ENCODE results near the gene TEX22. TPM values are rescaled to one million over a fixed set of nuclear protein-coding genes. Genes with fewer than 3 reads are reported as not detected.

Gene TEX22
- total and polyA plus RNA-seq, 4 donors, result 0.18 to 2.1 (median 0.77) TPM

DNA sequence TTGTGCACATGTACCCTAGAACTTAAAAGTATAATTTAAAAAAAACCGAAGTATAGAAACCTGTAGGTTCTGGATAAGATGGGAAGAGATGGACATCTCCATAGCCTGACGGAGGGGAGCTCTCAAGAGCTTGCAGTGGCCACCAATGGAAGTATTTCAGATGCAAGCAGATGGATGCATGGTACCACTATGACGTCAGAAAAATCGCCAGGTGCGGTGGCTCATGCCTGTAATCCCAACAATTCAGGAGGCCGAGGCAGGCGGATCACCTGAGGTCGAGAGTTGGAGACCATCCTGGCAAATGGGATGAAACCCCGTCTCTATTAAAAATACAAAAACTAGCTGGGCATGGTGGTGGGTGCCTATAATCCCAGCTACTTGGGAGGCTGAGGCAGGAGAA, 3.4 kb downstream of the TEX22 start:
- intact Hi-C loops (cut with DNase I), result no loop called here
- H3K36me3 ChIP-seq (ENCODE audit: control insufficient read depth in 1 of 2, insufficient read depth in 2 of 2, low read length in 1 of 2), result no peaks in the 10 kb centered on the region
- no peaks in the 10 kb centered on the region for H3K27me3 ChIP-seq (ENCODE audit: control insufficient read depth in 1 of 2, insufficient read depth in 2 of 2, low read length in 1 of 2)
- H3K27ac ChIP-seq (ENCODE audit: low read depth in 1 of 2, low read length in 2 of 2), result no peak overlapping the region
- peaks cover 3% of the 10 kb centered on the region for H3K9me3 ChIP-seq (ENCODE audit: control insufficient read depth, low read length)
- no peak overlapping the region for H3K4me3 ChIP-seq (ENCODE audit: low read length in 2 of 2)
- DNase-seq (no peak), ATAC-seq (ENCODE audit: low FRiP score) (no peak)
- 98% methylated on average over 9 of the region's 9 CpGs for WGBS, 2 donors
- H3K4me1 ChIP-seq (ENCODE audit: control insufficient read depth in 1 of 2, insufficient read depth in 2 of 2, low read length in 2 of 2), result no peaks in the 10 kb centered on the region

DNA sequence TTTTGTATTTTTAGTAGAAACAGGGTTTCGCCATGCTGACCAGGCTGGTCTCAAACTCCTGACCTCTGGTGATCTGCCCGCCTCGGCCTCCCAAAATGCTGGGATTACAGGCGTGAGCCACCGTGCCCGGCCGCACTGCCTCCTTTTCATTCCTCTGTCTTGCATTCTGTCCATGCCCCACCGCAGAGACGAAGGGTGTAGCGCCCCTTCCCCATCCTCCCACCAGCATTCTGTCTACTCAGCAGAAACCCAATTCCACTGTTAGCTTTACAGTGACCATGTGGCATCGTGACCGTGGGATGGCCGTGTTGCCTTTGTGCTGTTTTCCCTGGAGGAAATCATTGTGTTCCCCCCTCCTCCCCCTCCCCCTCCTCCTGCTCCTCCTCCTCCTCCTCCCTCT, 10.3 kb downstream of the TEX22 start:
- 76 to 77% methylated on average over 13 of the region's 13 CpGs for WGBS, 2 donors

DNA sequence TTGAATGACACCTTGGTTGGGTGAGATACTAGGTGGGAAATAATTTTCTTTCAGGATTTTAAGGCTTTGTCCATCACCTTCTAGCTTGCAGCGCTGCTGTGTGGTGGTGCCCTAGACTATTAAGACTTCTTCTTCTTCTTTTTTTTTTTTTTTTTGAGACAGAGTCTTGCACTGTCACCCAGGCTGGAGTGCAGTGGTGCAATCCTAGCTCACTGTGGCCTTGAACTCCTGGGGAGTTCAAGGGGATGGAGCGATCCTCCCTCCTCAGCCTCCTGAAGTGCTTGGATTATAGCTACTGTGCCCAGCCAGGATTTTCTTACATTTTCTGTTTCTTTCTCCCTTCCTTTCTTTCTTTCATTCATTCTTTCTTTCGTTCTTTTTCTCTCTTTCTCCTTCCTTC, 11.0 kb downstream of the TEX22 start:
- Histone ChIP-seq H3K4me1 (ENCODE audit: control insufficient read depth in 1 of 2, insufficient read depth in 2 of 2, low read length in 2 of 2) (no peaks in the 10 kb centered on the region), H3K36me3 (ENCODE audit: control insufficient read depth in 1 of 2, insufficient read depth in 2 of 2, low read length in 1 of 2) (no peaks in the 10 kb centered on the region), H3K9me3 (ENCODE audit: control insufficient read depth, low read length) (peaks cover 2% of the 10 kb centered on the region), H3K4me3 (ENCODE audit: low read length in 2 of 2) (no peak overlapping the region), H3K27ac (ENCODE audit: low read depth in 1 of 2, low read length in 2 of 2) (no peak overlapping the region), H3K27me3 (ENCODE audit: control insufficient read depth in 1 of 2, insufficient read depth in 2 of 2, low read length in 1 of 2) (no peaks in the 10 kb centered on the region)
- intact Hi-C loops (cut with DNase I), result no loop called here
- WGBS, 2 donors, result 85 to 87% methylated on average over 3 of the region's 3 CpGs
- ATAC-seq (ENCODE audit: low FRiP score) (no peak), DNase-seq (peak in 1 of 2 donors; percentile 42)

More for the DNA sequence above, 10.3 kb downstream of the TEX22 start:
- intact Hi-C loops (cut with DNase I), result no loop called here
- Histone ChIP-seq H3K27ac (ENCODE audit: low read depth in 1 of 2, low read length in 2 of 2) (no peak overlapping the region), H3K4me1 (ENCODE audit: control insufficient read depth in 1 of 2, insufficient read depth in 2 of 2, low read length in 2 of 2) (no peaks in the 10 kb centered on the region), H3K36me3 (ENCODE audit: control insufficient read depth in 1 of 2, insufficient read depth in 2 of 2, low read length in 1 of 2) (no peaks in the 10 kb centered on the region), H3K27me3 (ENCODE audit: control insufficient read depth in 1 of 2, insufficient read depth in 2 of 2, low read length in 1 of 2) (no peaks in the 10 kb centered on the region), H3K9me3 (ENCODE audit: control insufficient read depth, low read length) (peaks cover 2% of the 10 kb centered on the region), H3K4me3 (ENCODE audit: low read length in 2 of 2) (no peak overlapping the region)
- ATAC-seq (ENCODE audit: low FRiP score), result no peak
- DNase-seq, result peak in 1 of 2 donors; percentile 35

DNA sequence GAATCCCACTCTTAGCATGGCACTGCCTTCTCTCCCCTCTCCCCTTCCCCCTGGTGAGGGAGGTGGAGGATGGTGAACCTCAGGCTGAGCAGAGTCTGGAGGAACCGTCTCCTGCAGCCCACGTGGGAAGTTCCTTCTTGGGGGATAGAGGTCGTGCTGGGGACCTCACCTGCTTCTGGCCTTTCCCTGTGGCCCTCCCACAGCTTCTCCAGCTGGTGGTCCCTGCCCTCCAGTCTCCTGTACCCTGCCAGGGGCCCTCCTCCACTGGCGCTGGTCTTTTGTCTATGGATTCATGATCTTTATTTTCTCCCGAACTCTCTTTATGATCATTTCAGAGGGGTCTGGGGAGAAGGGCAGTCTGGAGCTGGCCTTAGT, 12.3 kb downstream of the TEX22 start:
- intact Hi-C loops (cut with DNase I), result loop anchor here in 1 of 2 donors (5.0 kb wide), 1 partner anchor 38 kb away; no protein-coding TSS in a partner anchor
- Histone ChIP-seq H3K4me1 (ENCODE audit: control insufficient read depth in 1 of 2, insufficient read depth in 2 of 2, low read length in 2 of 2) (no peaks in the 10 kb centered on the region), H3K9me3 (ENCODE audit: control insufficient read depth, low read length) (no peaks in the 10 kb centered on the region), H3K27me3 (ENCODE audit: control insufficient read depth in 1 of 2, insufficient read depth in 2 of 2, low read length in 1 of 2) (no peaks in the 10 kb centered on the region), H3K27ac (ENCODE audit: low read depth in 1 of 2, low read length in 2 of 2) (no peak overlapping the region), H3K36me3 (ENCODE audit: control insufficient read depth in 1 of 2, insufficient read depth in 2 of 2, low read length in 1 of 2) (no peaks in the 10 kb centered on the region), H3K4me3 (ENCODE audit: low read length in 2 of 2) (no peak overlapping the region)
- ATAC-seq (ENCODE audit: low FRiP score), result no peak
- 56 to 57% methylated on average over 5 of the region's 5 CpGs for WGBS, 2 donors
- no peak for DNase-seq

DNA sequence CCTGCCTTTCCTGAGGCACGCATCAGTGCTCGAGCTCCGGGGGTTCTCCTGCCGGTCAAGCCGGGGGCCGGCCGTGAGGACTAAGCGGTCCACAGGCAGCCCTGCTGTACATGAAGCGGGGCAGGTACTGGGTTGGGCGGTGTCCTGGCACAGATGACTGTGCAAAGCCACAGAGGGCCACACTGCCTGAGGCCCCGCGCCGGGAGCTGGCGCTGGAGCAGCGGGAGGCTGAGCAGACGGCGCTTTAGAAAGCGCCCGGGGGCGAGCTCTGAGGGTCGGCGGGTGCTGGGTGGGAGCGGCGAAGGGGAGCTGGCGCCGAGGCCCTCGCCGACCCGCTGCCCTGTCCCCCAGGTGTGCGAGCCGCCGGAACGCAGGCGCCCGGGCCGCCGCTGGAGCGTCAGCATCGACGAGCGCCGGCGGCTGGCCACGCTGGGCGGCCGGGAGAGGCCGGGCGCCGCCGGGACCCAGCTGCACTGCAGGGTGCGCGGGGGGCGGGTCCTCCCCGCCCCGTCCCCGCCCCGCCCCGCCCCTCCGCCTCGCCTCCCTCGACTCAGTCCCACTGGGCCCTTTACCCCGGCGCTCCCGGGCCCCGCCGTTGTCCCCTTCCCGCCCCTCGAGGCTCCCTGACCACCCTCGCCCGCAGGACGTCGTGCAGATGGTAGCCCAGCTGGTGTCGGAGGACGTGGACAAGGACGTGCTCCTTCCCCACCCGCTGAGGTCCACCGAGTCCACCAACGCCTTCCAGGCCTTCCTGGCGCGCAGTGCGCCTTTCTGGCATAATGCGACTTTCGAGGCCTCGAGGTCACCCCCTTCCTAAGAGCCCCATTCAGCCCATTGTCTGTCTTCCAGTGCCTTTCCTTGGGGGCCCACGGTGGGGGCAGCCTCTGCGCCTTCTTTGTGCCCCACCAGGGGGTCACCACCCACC, 12.9 kb downstream of the TEX22 start:
- H3K4me3 ChIP-seq (ENCODE audit: low read length in 2 of 2), result no peak overlapping the region

DNA sequence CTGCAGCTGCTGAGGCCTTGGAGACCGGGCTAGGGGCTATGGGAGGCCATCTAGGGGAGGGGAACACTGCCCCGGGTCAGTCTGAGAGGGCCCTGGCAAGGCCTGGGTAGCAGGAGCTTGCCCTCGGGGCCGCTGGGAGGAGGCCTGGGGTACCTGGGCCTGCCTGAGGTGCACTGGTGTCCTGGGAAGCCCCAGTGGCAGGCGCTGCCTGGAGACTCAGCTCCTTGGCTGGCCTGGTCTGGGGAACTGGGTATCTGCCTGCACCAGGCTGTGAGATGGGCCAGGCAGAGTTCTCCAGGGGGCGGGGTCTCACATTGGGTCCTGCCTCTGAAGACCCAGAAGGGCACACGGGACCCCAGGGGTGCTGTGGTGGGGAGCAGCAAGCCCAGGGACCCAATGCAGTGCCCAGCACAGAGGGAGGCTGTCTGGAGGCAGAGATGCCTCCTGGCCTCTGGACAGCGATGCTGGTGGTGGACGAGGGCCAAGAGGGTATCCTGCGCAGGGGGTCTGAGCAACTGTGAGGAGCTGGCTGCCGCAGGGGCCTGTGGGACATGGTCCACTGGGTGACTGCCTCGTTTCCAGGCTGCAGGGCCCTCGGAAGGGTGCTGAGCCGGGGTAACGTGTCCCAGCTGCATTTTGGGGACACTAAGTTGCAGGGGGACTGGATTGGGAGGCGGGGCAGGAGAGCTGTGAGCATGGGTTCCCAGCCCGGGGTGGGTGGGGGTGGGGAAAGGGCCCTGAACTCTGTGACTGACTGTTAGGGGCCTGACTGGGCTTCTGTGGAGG, 13.8 kb downstream of the TEX22 start:
- Histone ChIP-seq H3K4me3 (ENCODE audit: low read length in 2 of 2) (no peak overlapping the region), H3K4me1 (ENCODE audit: control insufficient read depth in 1 of 2, insufficient read depth in 2 of 2, low read length in 2 of 2) (no peaks in the 10 kb centered on the region), H3K27me3 (ENCODE audit: control insufficient read depth in 1 of 2, insufficient read depth in 2 of 2, low read length in 1 of 2) (no peaks in the 10 kb centered on the region), H3K27ac (ENCODE audit: low read depth in 1 of 2, low read length in 2 of 2) (no peak overlapping the region), H3K36me3 (ENCODE audit: control insufficient read depth in 1 of 2, insufficient read depth in 2 of 2, low read length in 1 of 2) (no peaks in the 10 kb centered on the region), H3K9me3 (ENCODE audit: control insufficient read depth, low read length) (no peaks in the 10 kb centered on the region)
- WGBS, 2 donors, result 83 to 87% methylated on average over 17 of the region's 17 CpGs
- no peak for ATAC-seq (ENCODE audit: low FRiP score)
- DNase-seq, result no peak
- intact Hi-C loops (cut with DNase I), result loop anchor here in 1 of 2 donors (5.0 kb wide), 1 partner anchor 40 kb away; no protein-coding TSS in a partner anchor

More for the DNA sequence above, 12.9 kb downstream of the TEX22 start:
- H3K9me3 ChIP-seq (ENCODE audit: control insufficient read depth, low read length), result no peaks in the 10 kb centered on the region
- H3K36me3 ChIP-seq (ENCODE audit: control insufficient read depth in 1 of 2, insufficient read depth in 2 of 2, low read length in 1 of 2), result no peaks in the 10 kb centered on the region
- H3K27me3 ChIP-seq (ENCODE audit: control insufficient read depth in 1 of 2, insufficient read depth in 2 of 2, low read length in 1 of 2), result no peaks in the 10 kb centered on the region
- ATAC-seq (ENCODE audit: low FRiP score) (no peak), DNase-seq (peak in 1 of 2 donors; percentile 44)
- H3K4me1 ChIP-seq (ENCODE audit: control insufficient read depth in 1 of 2, insufficient read depth in 2 of 2, low read length in 2 of 2), result no peaks in the 10 kb centered on the region
- no peak overlapping the region for H3K27ac ChIP-seq (ENCODE audit: low read depth in 1 of 2, low read length in 2 of 2)
- 12 to 24% methylated on average over 38 to 86 of the region's 86 CpGs for WGBS, 2 donors
- intact Hi-C loops (cut with DNase I), result loop anchor here in 1 of 2 donors (5.0 kb wide), 1 partner anchor 39 kb away; no protein-coding TSS in a partner anchor

DNA sequence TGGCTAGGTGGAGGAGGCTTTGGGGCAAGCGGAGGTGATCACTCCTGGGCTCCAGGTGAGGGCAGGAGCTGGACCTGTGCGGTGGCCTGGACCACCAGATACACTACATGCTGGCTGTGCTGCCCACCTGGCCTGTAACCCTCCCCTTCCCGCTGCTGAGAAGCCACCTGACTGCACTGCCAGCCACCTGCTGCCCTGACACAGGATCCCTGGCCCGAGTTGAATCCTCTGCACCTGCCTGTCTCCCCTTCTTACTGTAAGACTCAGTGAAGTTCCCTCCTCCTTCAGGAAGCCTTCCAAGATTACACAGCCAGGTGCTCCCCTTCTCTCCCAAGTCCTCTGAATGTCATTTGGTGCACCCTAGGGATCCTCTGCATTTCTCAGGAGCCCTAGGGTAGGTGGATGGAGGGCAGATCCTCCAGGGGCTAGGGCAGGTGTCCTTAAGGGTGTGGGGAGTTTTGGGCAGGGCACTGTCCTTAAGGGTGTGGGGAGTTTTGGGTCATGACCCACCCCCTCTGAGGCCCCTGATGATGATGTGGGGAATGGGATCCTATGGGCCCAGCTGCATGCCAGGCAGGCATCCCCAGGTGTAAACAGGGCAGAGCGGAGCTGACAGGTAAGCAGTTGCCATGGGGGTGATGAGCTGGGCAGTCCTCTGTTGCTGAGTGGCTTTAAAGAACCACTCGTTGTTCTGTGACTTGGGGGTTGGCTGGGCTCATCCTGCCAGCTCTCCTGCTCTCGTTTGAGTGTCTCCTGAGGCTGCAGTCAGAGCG, 14.6 kb downstream of the TEX22 start:
- intact Hi-C loops (cut with DNase I), result loop anchor here in 1 of 2 donors (5.0 kb wide), 1 partner anchor 41 kb away; no protein-coding TSS in a partner anchor
- ATAC-seq (ENCODE audit: low FRiP score) (no peak), DNase-seq (no peak)
- Histone ChIP-seq H3K27ac (ENCODE audit: low read depth in 1 of 2, low read length in 2 of 2) (no peak overlapping the region), H3K27me3 (ENCODE audit: control insufficient read depth in 1 of 2, insufficient read depth in 2 of 2, low read length in 1 of 2) (no peaks in the 10 kb centered on the region), H3K9me3 (ENCODE audit: control insufficient read depth, low read length) (no peaks in the 10 kb centered on the region), H3K36me3 (ENCODE audit: control insufficient read depth in 1 of 2, insufficient read depth in 2 of 2, low read length in 1 of 2) (no peaks in the 10 kb centered on the region), H3K4me3 (ENCODE audit: low read length in 2 of 2) (no peak overlapping the region), H3K4me1 (ENCODE audit: control insufficient read depth in 1 of 2, insufficient read depth in 2 of 2, low read length in 2 of 2) (no peaks in the 10 kb centered on the region)
- WGBS, 2 donors, result 68 to 71% methylated on average over 8 of the region's 8 CpGs

DNA sequence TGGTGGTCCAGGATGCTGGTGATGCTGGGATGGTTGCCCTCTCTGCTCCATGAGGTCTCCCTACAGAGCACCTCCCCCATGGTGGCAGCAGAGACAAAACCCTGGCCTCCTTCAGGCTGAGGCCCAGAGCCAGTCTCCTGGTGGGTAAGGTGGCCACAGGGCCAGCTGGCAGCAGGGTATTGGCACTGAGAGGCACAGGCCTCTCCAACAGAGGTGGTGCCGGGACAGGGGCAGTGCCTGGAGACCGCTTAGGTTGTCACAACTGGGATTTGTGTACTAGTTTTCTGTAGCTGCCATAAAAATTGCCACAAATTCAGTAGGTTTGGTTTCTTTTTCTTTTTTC, 15.2 kb downstream of the TEX22 start:
- ATAC-seq (ENCODE audit: low FRiP score) (no peak), DNase-seq (no peak)
- intact Hi-C loops (cut with DNase I), result loop anchor here in 1 of 2 donors (5.0 kb wide), 1 partner anchor 41 kb away; no protein-coding TSS in a partner anchor
- H3K27me3 ChIP-seq (ENCODE audit: control insufficient read depth in 1 of 2, insufficient read depth in 2 of 2, low read length in 1 of 2), result no peaks in the 10 kb centered on the region
- H3K36me3 ChIP-seq (ENCODE audit: control insufficient read depth in 1 of 2, insufficient read depth in 2 of 2, low read length in 1 of 2), result no peaks in the 10 kb centered on the region
- 10 to 22% methylated on average over 2 of the region's 2 CpGs for WGBS, 2 donors
- H3K4me3 ChIP-seq (ENCODE audit: low read length in 2 of 2), result no peak overlapping the region
- no peaks in the 10 kb centered on the region for H3K9me3 ChIP-seq (ENCODE audit: control insufficient read depth, low read length)
- H3K4me1 ChIP-seq (ENCODE audit: control insufficient read depth in 1 of 2, insufficient read depth in 2 of 2, low read length in 2 of 2), result no peaks in the 10 kb centered on the region
- no peak overlapping the region for H3K27ac ChIP-seq (ENCODE audit: low read depth in 1 of 2, low read length in 2 of 2)
